Smooth muscle cell of the coronary artery (primary cell): ENCODE results near the gene VPS36. TPM values are rescaled to one million over a fixed set of nuclear protein-coding genes. Genes with fewer than 3 reads are reported as not detected.

Experiments
- total RNA-seq: library from RNA; depleted of rRNA; stranded (reverse); fragments of >200 nt; gene quantifications from 2 replicates; pipeline ENCODE4 v1.2.3, GENCODE V29; 2014; ENCODE audit warnings: low replicate concordance

The VPS36 gene, protein sequence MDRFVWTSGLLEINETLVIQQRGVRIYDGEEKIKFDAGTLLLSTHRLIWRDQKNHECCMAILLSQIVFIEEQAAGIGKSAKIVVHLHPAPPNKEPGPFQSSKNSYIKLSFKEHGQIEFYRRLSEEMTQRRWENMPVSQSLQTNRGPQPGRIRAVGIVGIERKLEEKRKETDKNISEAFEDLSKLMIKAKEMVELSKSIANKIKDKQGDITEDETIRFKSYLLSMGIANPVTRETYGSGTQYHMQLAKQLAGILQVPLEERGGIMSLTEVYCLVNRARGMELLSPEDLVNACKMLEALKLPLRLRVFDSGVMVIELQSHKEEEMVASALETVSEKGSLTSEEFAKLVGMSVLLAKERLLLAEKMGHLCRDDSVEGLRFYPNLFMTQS
- 14.3 and 17.5 TPM in 2 replicates for total RNA-seq

DNA sequence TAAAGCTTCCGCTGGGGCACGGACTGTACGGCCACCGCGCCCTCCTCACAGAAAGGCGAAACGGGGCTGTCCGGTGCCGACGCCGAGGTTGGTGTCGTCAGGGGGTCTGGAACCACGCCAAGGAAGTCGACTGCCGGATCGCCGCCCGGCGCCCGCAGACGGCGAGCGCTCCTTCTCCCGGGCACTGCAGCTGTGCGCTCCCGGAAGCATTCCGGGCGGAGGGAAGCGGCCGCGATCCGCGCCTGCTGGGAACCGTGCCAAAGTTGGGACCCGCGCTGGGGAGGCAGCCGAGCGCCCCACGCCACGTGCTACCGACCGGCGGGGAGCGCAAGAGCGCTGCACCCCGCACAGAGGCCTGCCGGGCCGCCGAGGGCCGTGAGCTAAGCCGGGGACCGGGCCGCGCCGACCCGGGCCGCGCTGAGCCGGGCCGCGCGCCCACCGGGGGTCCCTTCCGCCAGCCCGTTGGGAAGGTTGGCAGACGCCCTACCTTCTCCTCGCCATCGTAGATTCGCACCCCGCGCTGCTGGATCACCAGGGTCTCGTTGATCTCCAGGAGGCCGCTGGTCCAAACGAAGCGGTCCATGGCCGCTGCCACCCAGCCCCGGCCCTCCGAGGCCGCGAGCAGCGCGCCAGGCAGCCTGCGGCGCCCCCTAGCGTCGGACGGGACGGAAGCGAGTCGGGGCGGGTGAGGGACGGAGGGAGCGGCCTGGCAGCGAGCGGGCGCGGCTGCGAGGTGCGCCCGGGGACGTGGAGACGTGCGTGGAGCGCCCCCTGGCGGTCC, at the start of gene VPS36:
VPS36 (minus strand) TSS at position 623 of the 781 bp plus-strand sequence; CDS start at position 583, 40 bp downstream.

DNA sequence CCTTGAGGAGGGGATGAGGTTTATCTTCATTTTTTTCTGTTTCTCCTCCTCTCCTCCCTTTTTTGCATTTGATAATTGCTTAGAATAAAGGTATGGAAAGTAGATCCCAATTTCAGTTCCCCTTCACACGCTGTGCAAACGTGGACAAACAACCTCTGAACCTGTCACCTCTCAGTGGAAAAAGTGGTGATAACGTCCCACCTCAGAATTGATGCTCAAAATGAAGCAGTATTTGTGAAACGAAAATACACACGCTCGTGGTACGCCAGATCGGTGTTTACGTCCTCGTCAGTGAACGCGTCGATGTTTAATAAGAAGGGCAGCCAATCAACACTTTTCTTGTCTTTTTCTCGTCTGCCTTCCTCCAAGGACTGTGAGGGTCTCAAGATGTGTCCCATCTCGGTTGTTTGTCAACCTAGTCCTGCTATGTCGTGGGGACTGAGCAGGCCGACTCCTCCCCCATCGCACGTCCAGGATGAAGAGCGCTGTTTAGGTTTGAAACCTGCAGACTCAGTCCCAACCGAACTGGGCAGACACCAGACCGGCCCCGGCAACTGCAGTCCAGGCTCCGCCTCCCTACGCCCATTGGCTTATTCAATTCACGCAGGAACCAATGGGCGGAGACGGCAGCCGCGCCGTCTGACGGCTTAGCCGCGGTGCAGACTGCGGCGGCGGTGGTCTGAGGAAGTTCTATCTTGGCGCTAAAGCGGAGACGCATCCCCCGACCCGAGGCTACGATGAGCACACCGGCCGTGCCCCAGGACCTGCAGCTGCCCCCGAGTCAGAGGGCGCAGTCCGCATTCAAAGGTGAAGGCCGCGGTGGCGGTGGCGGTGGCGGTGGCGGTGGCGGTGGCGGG, 4.6 kb upstream of the VPS36 start, which contains the start of gene CKAP2:
CKAP2 (plus strand) TSS at position 659 of the 857 bp plus-strand sequence; CDS start at position 738, 79 bp downstream.

DNA sequence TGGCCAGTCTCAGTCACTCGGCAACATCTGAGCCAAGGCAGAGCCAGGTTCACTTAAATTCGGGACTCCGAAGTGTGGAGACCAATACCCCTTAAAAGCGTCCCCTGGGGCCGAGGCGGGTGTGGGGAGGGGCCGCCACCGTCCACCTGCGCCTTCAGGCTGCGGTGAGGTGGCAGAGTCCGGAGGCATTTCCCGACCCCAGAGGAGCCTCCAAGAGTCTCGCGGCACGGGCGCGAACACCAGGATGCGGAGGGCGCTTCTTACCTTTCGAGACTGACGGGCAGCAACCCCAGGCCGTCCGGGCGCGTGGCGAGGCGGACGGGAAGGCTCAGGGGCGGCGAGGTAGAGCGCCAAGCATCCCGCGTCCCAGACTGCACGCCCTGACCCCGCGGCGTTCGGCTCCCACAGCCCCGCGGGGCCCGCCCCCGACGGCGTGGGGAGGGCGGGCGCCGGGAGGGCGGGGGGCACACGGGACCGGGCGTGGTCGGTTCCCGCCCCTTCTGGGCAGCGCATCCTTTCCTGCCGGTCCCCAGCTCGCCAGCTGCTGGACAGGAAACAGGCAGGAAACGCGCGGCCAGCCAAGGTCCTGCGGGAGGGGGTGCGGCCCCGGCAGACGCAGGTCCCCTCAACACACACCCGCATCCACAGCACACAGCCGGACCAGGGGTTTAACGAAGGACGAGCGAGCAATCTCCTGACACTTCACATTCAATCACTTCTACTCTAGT, 44.5 kb downstream of the VPS36 start, which contains the start of gene THSD1:
THSD1 (minus strand) TSS at position 406 of the 728 bp plus-strand sequence. CDS start 3,572 bp downstream, outside the sequence.

Other genes starting within 250 kb of the VPS36 start
- gene THSD1, start 44.5 kb downstream of the VPS36 start, total RNA-seq, result 11.2 and 11.7 TPM in 2 replicates
- 2.1 and 10.5 TPM in 2 replicates for gene CKAP2, start 4.8 kb upstream of the VPS36 start, total RNA-seq
- 1.9 and 3.8 TPM in 2 replicates for gene HNRNPA1L2, start 191.8 kb upstream of the VPS36 start, total RNA-seq
- 19.4 and 40.9 TPM in 2 replicates for gene SUGT1, start 202.2 kb upstream of the VPS36 start, total RNA-seq